ENCODE measurements around the gene ZNF213.

ZNF213 gene, protein sequence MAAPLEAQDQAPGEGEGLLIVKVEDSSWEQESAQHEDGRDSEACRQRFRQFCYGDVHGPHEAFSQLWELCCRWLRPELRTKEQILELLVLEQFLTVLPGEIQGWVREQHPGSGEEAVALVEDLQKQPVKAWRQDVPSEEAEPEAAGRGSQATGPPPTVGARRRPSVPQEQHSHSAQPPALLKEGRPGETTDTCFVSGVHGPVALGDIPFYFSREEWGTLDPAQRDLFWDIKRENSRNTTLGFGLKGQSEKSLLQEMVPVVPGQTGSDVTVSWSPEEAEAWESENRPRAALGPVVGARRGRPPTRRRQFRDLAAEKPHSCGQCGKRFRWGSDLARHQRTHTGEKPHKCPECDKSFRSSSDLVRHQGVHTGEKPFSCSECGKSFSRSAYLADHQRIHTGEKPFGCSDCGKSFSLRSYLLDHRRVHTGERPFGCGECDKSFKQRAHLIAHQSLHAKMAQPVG

GRCh38 chr16:3134338-3135125, at the start of gene ZNF213:
Gene ZNF213 (plus strand): TSS chr16:3135029. CDS start chr16:3137281, 2,252 bp downstream.
- peak; percentile 90 to 99 (median 93) for DNase-seq
- intact Hi-C loops (cut with DNase I): no loop called here

DNA sequence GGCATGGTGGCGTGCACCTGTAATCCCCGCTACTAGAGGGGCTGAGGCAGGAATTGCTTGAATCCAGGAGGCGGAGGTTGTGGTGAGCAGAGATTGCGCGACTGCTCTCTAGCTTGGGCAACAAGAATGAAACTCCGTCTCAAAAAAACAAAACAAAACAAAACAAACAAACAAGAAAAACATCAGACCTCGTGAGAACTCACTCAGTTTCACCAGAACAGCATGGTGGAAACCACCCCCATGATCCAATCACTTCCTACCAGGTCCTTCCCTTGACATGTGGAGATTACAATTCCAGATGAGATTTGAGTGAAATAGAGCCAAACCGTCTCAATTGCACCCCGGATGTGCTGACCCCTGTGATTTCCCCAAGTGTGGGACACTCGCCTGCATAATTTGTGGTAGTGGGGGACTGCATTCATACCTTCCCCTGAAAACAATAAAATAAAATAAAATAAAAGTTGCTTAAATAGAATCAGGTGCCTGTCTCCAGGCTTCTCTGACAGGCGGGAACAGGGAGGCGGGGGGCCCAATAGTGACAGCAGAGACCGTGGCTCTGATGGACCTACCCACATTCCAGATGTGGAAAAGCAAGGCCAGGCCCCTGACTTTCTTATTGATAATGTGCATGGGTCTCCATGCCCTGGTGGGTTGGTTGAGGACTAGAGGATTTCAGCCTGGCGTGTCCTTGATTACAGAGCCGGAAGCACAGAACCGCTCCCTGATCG, 48.8 kb upstream of the ZNF213 start:
- intact Hi-C loops (cut with DNase I): no loop called here
- peak in 2 of 10 donors; percentile 2 to 16 for DNase-seq

DNA sequence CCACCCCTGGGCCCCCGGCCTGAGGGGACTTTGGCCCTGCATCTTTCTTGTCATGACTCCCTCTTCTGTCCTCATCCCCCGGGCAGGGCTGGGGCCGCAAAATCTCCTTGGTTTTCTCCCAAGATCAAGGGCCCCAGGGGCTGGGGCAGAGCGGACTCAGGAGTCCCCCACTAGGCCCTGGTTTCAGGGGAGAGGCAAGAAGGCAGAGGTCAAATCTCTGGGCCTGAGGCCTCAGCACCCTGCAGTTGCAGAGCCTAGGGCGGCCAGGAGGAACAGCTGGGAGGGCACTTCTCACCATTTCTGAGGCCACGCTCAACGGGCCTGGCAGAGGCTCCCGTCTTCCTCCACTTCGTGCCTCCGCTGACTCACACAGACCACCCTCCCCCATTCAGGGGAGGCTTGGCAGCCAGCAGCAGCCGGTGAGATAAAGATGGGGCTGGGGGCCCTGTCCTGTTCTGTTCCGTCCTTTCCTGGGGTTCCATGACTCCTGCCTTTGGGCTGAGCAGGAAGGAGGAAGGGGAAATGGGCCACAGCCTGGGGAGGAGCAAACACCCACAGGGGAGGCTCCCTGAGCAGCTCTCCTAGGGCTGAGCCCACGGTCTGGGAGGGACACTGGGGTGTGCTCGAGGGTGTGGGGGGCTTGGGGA, 48.1 kb upstream of the ZNF213 start:
- peak in 2 of 10 donors; percentile 53 to 62 for DNase-seq
- intact Hi-C loops (cut with DNase I): no loop called here

DNA sequence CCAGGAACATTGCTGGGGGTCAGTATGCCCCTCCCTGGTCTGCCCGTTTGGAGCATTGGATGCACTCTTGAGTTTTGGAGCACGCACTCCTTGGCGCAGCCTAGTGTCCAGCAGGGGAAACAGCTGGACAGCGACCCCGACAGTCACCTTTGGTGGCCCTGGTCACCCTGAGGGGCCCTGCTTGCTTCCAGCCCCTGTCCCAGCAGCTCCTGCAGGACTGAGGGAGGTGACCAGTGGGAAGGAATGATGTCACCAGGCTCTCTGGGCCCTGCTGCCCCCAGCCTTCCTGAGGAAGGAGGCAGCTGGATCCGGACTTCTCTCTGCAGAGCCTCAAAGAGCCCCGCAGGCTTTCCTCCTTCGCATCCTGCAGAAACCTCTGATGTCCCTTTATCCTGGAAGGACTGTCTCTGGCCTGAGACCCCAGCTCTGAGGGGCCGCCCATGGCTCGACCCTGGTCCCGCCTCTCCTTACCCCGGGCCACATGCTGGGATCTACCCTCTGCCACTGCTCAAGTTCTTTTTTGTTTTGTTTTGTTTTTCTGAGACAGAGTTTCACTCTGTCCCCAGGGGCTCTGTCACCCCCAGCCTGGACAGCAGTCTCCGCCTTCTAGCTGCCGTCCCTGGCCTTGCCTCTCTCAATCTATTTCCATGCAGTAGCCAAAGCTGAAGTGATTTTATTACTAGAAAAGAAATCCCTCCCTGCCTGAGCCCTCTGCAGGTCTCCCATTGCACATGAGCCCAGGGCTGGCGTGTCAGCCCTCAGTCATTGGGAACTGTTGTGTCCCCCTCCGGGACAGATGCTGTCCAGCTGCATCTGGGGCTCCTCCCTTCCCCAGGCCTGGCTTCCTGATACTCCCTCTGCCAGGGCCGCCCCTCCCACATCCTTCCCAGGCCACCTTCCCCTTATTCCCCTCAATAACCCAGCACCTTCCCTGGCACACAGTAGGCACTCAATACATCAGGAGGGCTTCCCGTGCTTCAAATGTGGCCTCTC, 47.3 kb upstream of the ZNF213 start:
- intact Hi-C loops (cut with DNase I): no loop called here
- peak in 2 of 10 donors; percentile 60 to 78 for DNase-seq

GRCh38 chr16:3088450-3088849, 46.4 kb upstream of the ZNF213 start:
- peak in 2 of 10 donors; percentile 31 to 36 for DNase-seq

DNA sequence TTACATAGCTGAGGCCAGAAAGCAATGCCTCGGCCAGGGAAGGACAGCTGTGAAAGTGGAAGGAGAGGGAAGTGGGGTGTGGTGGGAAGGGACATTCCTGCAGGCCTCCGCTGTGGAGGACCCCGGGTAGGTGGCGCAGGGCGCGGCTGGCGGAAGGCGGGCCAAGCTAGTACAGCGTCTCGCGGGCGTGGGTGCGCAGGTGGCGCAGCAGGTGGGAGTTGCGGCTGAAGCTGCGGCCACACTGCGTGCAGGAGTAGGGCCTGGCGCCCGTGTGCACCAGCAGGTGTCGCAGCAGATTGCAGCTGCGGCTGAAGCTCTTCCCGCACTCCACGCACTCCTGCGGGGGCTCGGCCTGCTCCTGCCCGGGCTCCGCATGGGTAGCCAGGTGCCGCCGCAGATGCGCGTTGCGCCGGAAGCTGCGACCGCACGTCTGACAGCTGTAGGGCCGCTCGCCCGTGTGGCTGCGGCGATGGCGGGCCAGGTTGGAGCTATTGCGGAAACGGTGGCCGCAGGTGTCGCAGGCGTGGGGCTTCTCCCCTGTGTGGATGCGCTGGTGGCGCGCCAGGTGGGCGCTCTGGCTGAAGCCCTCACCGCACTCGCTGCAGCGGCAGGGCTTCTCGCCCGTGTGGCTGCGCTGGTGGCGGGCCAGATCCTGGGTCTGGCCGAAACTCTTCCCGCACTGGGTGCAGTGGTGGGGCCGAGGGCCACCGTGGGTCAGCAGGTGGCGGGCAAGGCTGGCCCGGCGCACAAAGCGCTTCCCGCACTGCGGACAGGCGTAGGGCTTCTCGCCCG, 45.7 kb upstream of the ZNF213 start:
- intact Hi-C loops (cut with DNase I): no loop called here
- peak in 1 of 10 donors; percentile 57 for DNase-seq

More at GRCh38 chr16:3088450-3088849, 46.4 kb upstream of the ZNF213 start:
- intact Hi-C loops (cut with DNase I): no loop called here

- intact Hi-C loops (cut with DNase I): no loop called here
- DNase-seq: peak in 1 of 10 donors; percentile 66
Measured at GRCh38 chr16:3089717-3090592, 44.9 kb upstream of the ZNF213 start.

GRCh38 chr16:3091551-3091950, 43.3 kb upstream of the ZNF213 start:
- intact Hi-C loops (cut with DNase I): no loop called here
- peak in 1 of 10 donors; percentile 3 for DNase-seq

DNA sequence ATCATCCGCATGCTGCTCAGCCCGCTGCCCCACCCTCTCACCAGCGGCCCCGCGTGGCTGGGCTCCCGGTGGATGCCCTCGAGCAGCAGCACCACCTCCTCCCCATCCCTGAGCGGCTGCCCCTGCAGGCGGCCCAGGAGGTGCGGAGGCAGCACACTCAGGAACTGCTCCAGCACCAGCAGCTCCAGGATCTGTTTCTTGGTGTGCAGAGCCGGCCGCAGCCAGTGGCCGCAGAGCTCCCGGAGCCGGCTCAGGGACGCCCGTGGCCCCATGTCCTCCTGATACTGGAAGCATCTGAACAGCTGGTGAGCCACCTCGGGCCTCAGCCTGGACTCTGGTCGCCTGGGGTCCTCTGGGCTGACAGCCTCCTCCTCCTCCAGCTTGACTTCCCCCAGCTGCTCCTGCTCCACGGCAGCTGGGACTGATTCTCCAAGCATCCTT, 42.3 kb upstream of the ZNF213 start:
- intact Hi-C loops (cut with DNase I): no loop called here
- peak in 1 of 10 donors; percentile 81 for DNase-seq

- peak in 1 of 10 donors; percentile 24 for DNase-seq
- intact Hi-C loops (cut with DNase I): no loop called here
Measured at GRCh38 chr16:3094289-3095027, 40.4 kb upstream of the ZNF213 start.

DNA sequence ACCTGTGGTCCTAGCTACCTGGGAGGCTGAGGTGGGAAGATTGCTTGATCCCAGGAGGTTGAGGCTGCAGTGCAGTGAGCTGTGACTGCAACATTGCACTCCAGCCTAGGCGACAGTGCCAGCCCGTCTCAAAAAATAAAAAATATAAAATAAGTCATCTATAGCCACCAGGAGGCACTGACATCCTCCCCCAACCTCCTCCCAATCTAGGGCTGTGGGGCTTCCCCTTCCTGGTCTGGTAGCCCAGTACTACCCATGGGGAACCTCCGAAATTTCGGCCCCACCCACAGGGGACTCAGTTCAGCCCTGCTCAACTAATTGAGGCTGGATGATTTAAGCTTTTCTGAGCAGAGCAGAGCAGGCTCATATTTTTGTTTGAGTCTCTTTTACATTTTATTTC, 39.0 kb upstream of the ZNF213 start:
- peak in 1 of 10 donors; percentile 39 for DNase-seq
- intact Hi-C loops (cut with DNase I): no loop called here

DNA sequence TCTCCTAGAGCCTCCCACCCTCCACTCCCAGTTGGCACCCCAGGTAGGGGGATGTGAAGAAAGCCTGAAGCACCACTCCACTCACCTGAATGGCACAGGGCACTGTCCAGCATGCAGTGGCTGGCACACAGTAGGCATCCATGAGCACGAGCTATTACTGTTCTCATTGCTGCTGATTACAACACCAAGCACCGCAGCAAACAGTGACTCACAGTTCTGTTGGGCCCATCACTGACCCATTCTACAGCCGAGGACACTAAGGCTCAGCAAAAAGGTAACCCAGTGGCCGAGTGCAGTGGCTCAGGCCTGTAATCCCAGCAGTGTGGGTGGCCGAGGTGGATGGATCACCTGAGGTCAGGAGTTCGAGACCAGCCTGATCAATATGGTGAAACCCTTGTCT, 38.5 kb upstream of the ZNF213 start:
- intact Hi-C loops (cut with DNase I): no loop called here

GRCh38 chr16:3097266-3097665, 37.6 kb upstream of the ZNF213 start:
- intact Hi-C loops (cut with DNase I): no loop called here
- DNase-seq: peak in 1 of 10 donors; percentile 18

More for the DNA sequence above, 38.5 kb upstream of the ZNF213 start:
- DNase-seq: peak in 1 of 10 donors; percentile 24

GRCh38 chr16:3098459-3099394, 36.1 kb upstream of the ZNF213 start, which contains the start of gene ZSCAN10:
Gene ZSCAN10 (minus strand): TSS chr16:3099294. CDS start chr16:3092937, 6,357 bp downstream.
- intact Hi-C loops (cut with DNase I): no loop called here
- DNase-seq: peak in 1 of 10 donors; percentile 40

GRCh38 chr16:3099395-3099731, 35.5 kb upstream of the ZNF213 start:
- intact Hi-C loops (cut with DNase I): no loop called here
- no peak for DNase-seq
